ENCODE results near the gene MPP4. TPM values are rescaled to one million over a fixed set of nuclear protein-coding genes. Genes with fewer than 3 reads are reported as not detected.

The MPP4 gene
- total and polyA plus RNA-seq, 4 donors = 0.02 to 0.25 (median 0.07) TPM; not detected in 1

GRCh38 chr2:201707142-201707541, 8.7 kb upstream of the MPP4 start:
- Histone ChIP-seq H3K4me1 (ENCODE audit: control insufficient read depth in 4 of 4, insufficient read depth in 4 of 4, low read length in 3 of 4) (no peaks in the 10 kb centered on the region), H3K27me3 (ENCODE audit: control insufficient read depth in 4 of 4, insufficient read depth in 4 of 4, low read length in 3 of 4) (no peaks in the 10 kb centered on the region), H3K9ac (ENCODE audit: low read depth in 1 of 2, low read length in 2 of 2) (no peak overlapping the region), H3K4me3 (ENCODE audit: low read depth in 1 of 3, low read length in 3 of 3) (no peak overlapping the region), H3K36me3 (ENCODE audit: control insufficient read depth in 4 of 4, insufficient read depth in 3 of 4, low read depth in 1 of 4, low read length in 3 of 4) (peaks cover 4 to 59% (median 55%) of the 10 kb centered on the region in 4 donors), H3K27ac (ENCODE audit: low read depth in 1 of 2, low read length in 2 of 2) (no peak overlapping the region), H3K9me3 (ENCODE audit: control insufficient read depth in 4 of 4, low read length in 3 of 4) (no peaks in the 10 kb centered on the region)
- 98% methylated on average over 1 of the region's 1 CpG for WGBS
- DNase-seq (ENCODE audit: low spot score) = no peak
- TF ChIP-seq MAX (IDR thresholded peaks at IDR 0.05) = no peak
- TF ChIP-seq HNF4A (conservative IDR thresholded peaks at IDR 0.05) = no peak
- TF ChIP-seq CTCF (IDR thresholded peaks at IDR 0.05; ENCODE audit: low read depth, low read length, missing input control) = no peak
- no peak for TF ChIP-seq HNF4G (IDR thresholded peaks at IDR 0.05)
- no peak for TF ChIP-seq FOXA2 (IDR thresholded peaks at IDR 0.05)
- TF ChIP-seq YY1 (IDR thresholded peaks at IDR 0.05) = no peak
- no peak for TF ChIP-seq RAD21 (IDR thresholded peaks at IDR 0.05)
- no peak for TF ChIP-seq NR2F2 (IDR thresholded peaks at IDR 0.05)
- no peak for TF ChIP-seq RXRA (IDR thresholded peaks at IDR 0.05)
- TF ChIP-seq TAF1 (conservative IDR thresholded peaks at IDR 0.05) = no peak
- no peak for TF ChIP-seq ZBTB33 (IDR thresholded peaks at IDR 0.05)
- no peak for TF ChIP-seq JUND (IDR thresholded peaks at IDR 0.05)
- TF ChIP-seq FOXA1 (IDR thresholded peaks at IDR 0.05) = no peak
- no peak for TF ChIP-seq REST (IDR thresholded peaks at IDR 0.05)
- TF ChIP-seq GABPA (IDR thresholded peaks at IDR 0.05 in 1 of 2, conservative IDR thresholded peaks at IDR 0.05 in 1 of 2) = no peak
- no peak for TF ChIP-seq SP1 (IDR thresholded peaks at IDR 0.05)
- TF ChIP-seq ATF3 (IDR thresholded peaks at IDR 0.05) = no peak
- TF ChIP-seq EGR1 (IDR thresholded peaks at IDR 0.05; ENCODE audit: low read depth in 2 of 2) = no peak

Data from liver (tissue), 9 donors.